ENCODE measurements around the gene SHISAL1. TPM values are rescaled to one million over a fixed set of nuclear protein-coding genes. Genes with fewer than 3 reads are reported as not detected.

The SHISAL1 gene
- total RNA-seq, 2 experiments from 2014 or later = not detected

GRCh38 chr22:44225812-44226211 is 86.9 kb downstream of the SHISAL1 start:
- ChIA-PET POLR2A (no interaction called here), CTCF (no interaction called here)
- Mint-ChIP-seq H3K9me3 (peaks cover 12% of the 10 kb centered on the region), H3K4me1 (ENCODE audit: low read depth) (no peaks in the 10 kb centered on the region), H3K27ac (no peak overlapping the region), H3K27me3 (peaks cover 25% of the 10 kb centered on the region), H3K36me3 (ENCODE audit: low read depth) (no peaks in the 10 kb centered on the region), H3K4me3 (no peak overlapping the region)
- TF ChIP-seq, protein P1, sequence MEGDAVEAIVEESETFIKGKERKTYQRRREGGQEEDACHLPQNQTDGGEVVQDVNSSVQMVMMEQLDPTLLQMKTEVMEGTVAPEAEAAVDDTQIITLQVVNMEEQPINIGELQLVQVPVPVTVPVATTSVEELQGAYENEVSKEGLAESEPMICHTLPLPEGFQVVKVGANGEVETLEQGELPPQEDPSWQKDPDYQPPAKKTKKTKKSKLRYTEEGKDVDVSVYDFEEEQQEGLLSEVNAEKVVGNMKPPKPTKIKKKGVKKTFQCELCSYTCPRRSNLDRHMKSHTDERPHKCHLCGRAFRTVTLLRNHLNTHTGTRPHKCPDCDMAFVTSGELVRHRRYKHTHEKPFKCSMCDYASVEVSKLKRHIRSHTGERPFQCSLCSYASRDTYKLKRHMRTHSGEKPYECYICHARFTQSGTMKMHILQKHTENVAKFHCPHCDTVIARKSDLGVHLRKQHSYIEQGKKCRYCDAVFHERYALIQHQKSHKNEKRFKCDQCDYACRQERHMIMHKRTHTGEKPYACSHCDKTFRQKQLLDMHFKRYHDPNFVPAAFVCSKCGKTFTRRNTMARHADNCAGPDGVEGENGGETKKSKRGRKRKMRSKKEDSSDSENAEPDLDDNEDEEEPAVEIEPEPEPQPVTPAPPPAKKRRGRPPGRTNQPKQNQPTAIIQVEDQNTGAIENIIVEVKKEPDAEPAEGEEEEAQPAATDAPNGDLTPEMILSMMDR (IDR thresholded peaks at IDR 0.05) = no peak
- Histone ChIP-seq H3K4me1 (ENCODE audit: insufficient read depth, low read length) (no peaks in the 10 kb centered on the region), H3K4me3 (ENCODE audit: low read length) (no peak overlapping the region), H3K27ac (ENCODE audit: low read depth in 1 of 2, low read length in 2 of 2) (no peak overlapping the region), H3K27me3 (ENCODE audit: control insufficient read depth in 1 of 2, insufficient read depth in 2 of 2, low read length in 2 of 2) (peaks cover 2 to 9% of the 10 kb centered on the region in 2 experiments), H3K9me3 (ENCODE audit: control insufficient read depth in 1 of 2, insufficient read depth in 1 of 2, low read length in 2 of 2) (peaks cover 4 to 12% of the 10 kb centered on the region in 2 experiments), H3K36me3 (ENCODE audit: insufficient read depth, low read length) (no peaks in the 10 kb centered on the region)
- DNase-seq = no peak
- intact Hi-C loops (cut with DNase I, micrococcal nuclease) = no loop called here
- no peak for ATAC-seq (ENCODE audit: poor library complexity)

GRCh38 chr22:44225091-44225689 is 87.6 kb downstream of the SHISAL1 start:
- Histone ChIP-seq H3K27me3 (ENCODE audit: control insufficient read depth in 1 of 2, insufficient read depth in 2 of 2, low read length in 2 of 2) (peaks cover 2 to 9% of the 10 kb centered on the region in 2 experiments), H3K27ac (ENCODE audit: low read depth in 1 of 2, low read length in 2 of 2) (no peak overlapping the region), H3K9me3 (ENCODE audit: control insufficient read depth in 1 of 2, insufficient read depth in 1 of 2, low read length in 2 of 2) (peaks cover 4 to 12% of the 10 kb centered on the region in 2 experiments), H3K4me1 (ENCODE audit: insufficient read depth, low read length) (no peaks in the 10 kb centered on the region), H3K36me3 (ENCODE audit: insufficient read depth, low read length) (no peaks in the 10 kb centered on the region), H3K4me3 (ENCODE audit: low read length) (no peak overlapping the region)
- no peak for ATAC-seq (ENCODE audit: poor library complexity)
- intact Hi-C loops (cut with DNase I, micrococcal nuclease) = no loop called here
- no peak overlapping the region for H3K4me3 Mint-ChIP-seq
- no peaks in the 10 kb centered on the region for H3K36me3 Mint-ChIP-seq (ENCODE audit: low read depth)
- CTCF ChIA-PET = no interaction called here
- no peak overlapping the region for H3K27ac Mint-ChIP-seq
- H3K27me3 Mint-ChIP-seq = peaks cover 25% of the 10 kb centered on the region
- POLR2A ChIA-PET = no interaction called here
- no peak for DNase-seq
- no peaks in the 10 kb centered on the region for H3K4me1 Mint-ChIP-seq (ENCODE audit: low read depth)
- H3K9me3 Mint-ChIP-seq = peaks cover 12% of the 10 kb centered on the region
- TF ChIP-seq, protein P1 (IDR thresholded peaks at IDR 0.05) = no peak

DNA sequence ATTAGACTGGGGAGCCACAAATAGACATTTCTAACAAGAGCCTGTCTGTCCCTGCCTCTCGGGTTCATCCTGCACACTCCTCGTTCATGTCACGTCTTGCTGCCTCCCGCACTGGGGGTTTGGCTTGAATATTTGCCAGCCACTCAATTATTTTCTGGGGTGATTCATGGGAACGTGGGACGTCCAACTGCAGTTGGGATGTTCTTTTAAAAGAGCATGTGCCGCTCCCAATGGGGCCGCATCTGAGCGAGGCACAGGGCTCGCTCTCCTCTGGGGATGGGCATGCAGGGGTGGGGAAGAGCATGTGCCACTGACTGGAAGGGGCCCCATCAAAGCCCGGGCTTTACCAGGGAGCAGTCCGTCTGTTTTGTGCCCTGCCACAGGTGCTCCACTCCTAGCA is 88.6 kb downstream of the SHISAL1 start:
- Mint-ChIP-seq H3K36me3 (ENCODE audit: low read depth) (no peaks in the 10 kb centered on the region), H3K4me1 (ENCODE audit: low read depth) (no peaks in the 10 kb centered on the region), H3K27me3 (peaks cover 25% of the 10 kb centered on the region), H3K9me3 (peaks cover 9% of the 10 kb centered on the region), H3K4me3 (no peak overlapping the region), H3K27ac (no peak overlapping the region)
- peaks cover 2 to 9% of the 10 kb centered on the region in 2 experiments for H3K27me3 ChIP-seq (ENCODE audit: control insufficient read depth in 1 of 2, insufficient read depth in 2 of 2, low read length in 2 of 2)
- TF ChIP-seq, protein P1 (IDR thresholded peaks at IDR 0.05) = no peak
- DNase-seq (no peak), ATAC-seq (ENCODE audit: poor library complexity) (no peak)
- no peaks in the 10 kb centered on the region for H3K36me3 ChIP-seq (ENCODE audit: insufficient read depth, low read length)
- ChIA-PET CTCF (no interaction called here), POLR2A (no interaction called here)
- no peak overlapping the region for H3K4me3 ChIP-seq (ENCODE audit: low read length)
- H3K9me3 ChIP-seq (ENCODE audit: control insufficient read depth in 1 of 2, insufficient read depth in 1 of 2, low read length in 2 of 2) = peaks cover 6 to 8% of the 10 kb centered on the region in 2 experiments
- no peak overlapping the region for H3K27ac ChIP-seq (ENCODE audit: low read depth in 1 of 2, low read length in 2 of 2)
- H3K4me1 ChIP-seq (ENCODE audit: insufficient read depth, low read length) = no peaks in the 10 kb centered on the region
- intact Hi-C loops (cut with DNase I, micrococcal nuclease) = no loop called here
